A549 (cell line): ENCODE data around the gene OXNAD1.

Source experiments
- EP300 ChIP-seq, 2 experiments: fragments of >200 bp; sonication (Bioruptor Twin); formaldehyde crosslinking; IDR thresholded peaks; 2 replicates in 1 of 2; 3 replicates in 1 of 2; pipeline ENCODE4 v1.6.1; 2016 to 2017
- JUN ChIP-seq, 2 experiments: fragments of >200 bp; sonication (Bioruptor Twin); formaldehyde crosslinking; IDR thresholded peaks; 2 replicates in 1 of 2; 3 replicates in 1 of 2; pipeline ENCODE4 v1.6.1; 2016 to 2017
- POLR2A ChIP-seq: IDR thresholded peaks from 2 replicates; pipeline ENCODE4 v1.6.1; 2012; ENCODE audit warnings: mild to moderate bottlenecking, low read length
- RAD21 ChIP-seq, 2 experiments: fragments of >200 bp in 1 of 2; sonication (Bioruptor Twin) in 1 of 2; formaldehyde crosslinking in 1 of 2; IDR thresholded peaks in 1 of 2; conservative IDR thresholded peaks in 1 of 2; 2 replicates in 1 of 2; 3 replicates in 1 of 2; pipeline ENCODE4 v1.6.1; 2012 to 2018; ENCODE audit warnings: inconsistent platforms in 1 of 2
- RCOR1 ChIP-seq: fragments of 150-350 bp; IDR thresholded peaks from 2 replicates; pipeline ENCODE4 v1.6.1; 2014; ENCODE audit warnings: antibody characterized with exemption, low read length, low read depth
- SREBF2 ChIP-seq: fragments of 450-650 bp; IDR thresholded peaks from 2 replicates; pipeline ENCODE4 v1.6.1; 2014; ENCODE audit warnings: mild to moderate bottlenecking, moderate library complexity
- TF ChIP-seq, protein P1 (sequence below): IDR thresholded peaks from 2 replicates; pipeline ENCODE4 v1.6.1; 2012
- TF ChIP-seq, protein P2 (sequence below): fragments of 450-650 bp; IDR thresholded peaks from 2 replicates; pipeline ENCODE4 v1.6.1; 2014; ENCODE audit warnings: antibody characterized with exemption
- TF ChIP-seq, protein P3 (sequence below): fragments of >200 bp; sonication (Bioruptor Twin); formaldehyde crosslinking; IDR thresholded peaks from 3 replicates; pipeline ENCODE4 v1.5.1; 2016
- TF ChIP-seq, protein P4 (sequence below): fragments of >200 bp; sonication (Bioruptor Twin); formaldehyde crosslinking; IDR thresholded peaks from 3 replicates; pipeline ENCODE4 v1.6.1; 2016
- TF ChIP-seq, protein P5 (sequence below): IDR thresholded peaks from 2 replicates; pipeline ENCODE4 v1.6.1; 2012; ENCODE audit warnings: low read depth, borderline replicate concordance

DNA sequence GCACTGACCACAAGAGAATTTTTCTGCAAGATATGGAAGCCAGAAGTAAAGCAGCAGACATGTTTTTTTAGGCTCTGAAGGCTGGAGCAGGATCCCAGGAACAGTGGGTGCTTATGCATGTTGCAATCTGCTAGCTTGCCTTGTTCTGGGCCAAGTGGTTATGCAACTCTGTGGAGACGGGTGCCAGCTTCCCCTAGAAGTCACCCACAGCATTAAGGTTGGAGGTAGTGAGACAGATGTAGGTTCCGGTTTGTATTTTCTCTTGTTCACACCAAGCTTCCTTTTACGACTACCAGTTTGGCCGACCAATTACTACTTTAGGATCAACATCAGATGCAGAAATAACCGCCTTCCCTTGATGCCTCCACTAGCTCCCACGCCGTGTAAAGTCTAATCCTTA lies 11.4 kb upstream of the OXNAD1 start:
- TF ChIP-seq, protein P1, sequence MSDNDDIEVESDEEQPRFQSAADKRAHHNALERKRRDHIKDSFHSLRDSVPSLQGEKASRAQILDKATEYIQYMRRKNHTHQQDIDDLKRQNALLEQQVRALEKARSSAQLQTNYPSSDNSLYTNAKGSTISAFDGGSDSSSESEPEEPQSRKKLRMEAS, result no peak
- TF ChIP-seq, protein P2, sequence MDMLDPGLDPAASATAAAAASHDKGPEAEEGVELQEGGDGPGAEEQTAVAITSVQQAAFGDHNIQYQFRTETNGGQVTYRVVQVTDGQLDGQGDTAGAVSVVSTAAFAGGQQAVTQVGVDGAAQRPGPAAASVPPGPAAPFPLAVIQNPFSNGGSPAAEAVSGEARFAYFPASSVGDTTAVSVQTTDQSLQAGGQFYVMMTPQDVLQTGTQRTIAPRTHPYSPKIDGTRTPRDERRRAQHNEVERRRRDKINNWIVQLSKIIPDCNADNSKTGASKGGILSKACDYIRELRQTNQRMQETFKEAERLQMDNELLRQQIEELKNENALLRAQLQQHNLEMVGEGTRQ, result no peak
- TF ChIP-seq POLR2A (no peak), SREBF2 (no peak), RCOR1 (no peak), RAD21 (conservative IDR thresholded peaks at IDR 0.05 in 1 of 2, IDR thresholded peaks at IDR 0.05 in 1 of 2) (no peak), JUN (IDR thresholded peaks at IDR 0.05) (no peak), EP300 (IDR thresholded peaks at IDR 0.05) (no peak)
- TF ChIP-seq, protein P3, sequence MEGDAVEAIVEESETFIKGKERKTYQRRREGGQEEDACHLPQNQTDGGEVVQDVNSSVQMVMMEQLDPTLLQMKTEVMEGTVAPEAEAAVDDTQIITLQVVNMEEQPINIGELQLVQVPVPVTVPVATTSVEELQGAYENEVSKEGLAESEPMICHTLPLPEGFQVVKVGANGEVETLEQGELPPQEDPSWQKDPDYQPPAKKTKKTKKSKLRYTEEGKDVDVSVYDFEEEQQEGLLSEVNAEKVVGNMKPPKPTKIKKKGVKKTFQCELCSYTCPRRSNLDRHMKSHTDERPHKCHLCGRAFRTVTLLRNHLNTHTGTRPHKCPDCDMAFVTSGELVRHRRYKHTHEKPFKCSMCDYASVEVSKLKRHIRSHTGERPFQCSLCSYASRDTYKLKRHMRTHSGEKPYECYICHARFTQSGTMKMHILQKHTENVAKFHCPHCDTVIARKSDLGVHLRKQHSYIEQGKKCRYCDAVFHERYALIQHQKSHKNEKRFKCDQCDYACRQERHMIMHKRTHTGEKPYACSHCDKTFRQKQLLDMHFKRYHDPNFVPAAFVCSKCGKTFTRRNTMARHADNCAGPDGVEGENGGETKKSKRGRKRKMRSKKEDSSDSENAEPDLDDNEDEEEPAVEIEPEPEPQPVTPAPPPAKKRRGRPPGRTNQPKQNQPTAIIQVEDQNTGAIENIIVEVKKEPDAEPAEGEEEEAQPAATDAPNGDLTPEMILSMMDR, result no peak
- TF ChIP-seq, protein P4, sequence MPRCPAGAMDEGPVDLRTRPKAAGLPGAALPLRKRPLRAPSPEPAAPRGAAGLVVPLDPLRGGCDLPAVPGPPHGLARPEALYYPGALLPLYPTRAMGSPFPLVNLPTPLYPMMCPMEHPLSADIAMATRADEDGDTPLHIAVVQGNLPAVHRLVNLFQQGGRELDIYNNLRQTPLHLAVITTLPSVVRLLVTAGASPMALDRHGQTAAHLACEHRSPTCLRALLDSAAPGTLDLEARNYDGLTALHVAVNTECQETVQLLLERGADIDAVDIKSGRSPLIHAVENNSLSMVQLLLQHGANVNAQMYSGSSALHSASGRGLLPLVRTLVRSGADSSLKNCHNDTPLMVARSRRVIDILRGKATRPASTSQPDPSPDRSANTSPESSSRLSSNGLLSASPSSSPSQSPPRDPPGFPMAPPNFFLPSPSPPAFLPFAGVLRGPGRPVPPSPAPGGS, result no peak
- TF ChIP-seq, protein P5, sequence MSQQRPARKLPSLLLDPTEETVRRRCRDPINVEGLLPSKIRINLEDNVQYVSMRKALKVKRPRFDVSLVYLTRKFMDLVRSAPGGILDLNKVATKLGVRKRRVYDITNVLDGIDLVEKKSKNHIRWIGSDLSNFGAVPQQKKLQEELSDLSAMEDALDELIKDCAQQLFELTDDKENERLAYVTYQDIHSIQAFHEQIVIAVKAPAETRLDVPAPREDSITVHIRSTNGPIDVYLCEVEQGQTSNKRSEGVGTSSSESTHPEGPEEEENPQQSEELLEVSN, result no peak
